Activated naive CD8-positive, alpha-beta T cell treated with anti-CD3 and anti-CD28 coated beads, Interleukin-2, amount 50 U/mL, for 24 hours (primary cell): ENCODE results near the gene C8B.

Experiments used
- ATAC-seq: fragments of 150-1000 bp; cut with Tn5 transposase; one replicate; pipeline ENCODE4 v1.10.0; 2021
- DNase-seq: peaks from one replicate; pipeline ENCODE4 v3.0.0; 2021
- H3K27ac Mint-ChIP-seq: one replicate; pipeline ENCODE4 v1.8.0; 2021; ENCODE audit warnings: mild to moderate bottlenecking, mixed read lengths
- H3K27me3 Mint-ChIP-seq: one replicate; pipeline ENCODE4 v1.8.0; 2021; ENCODE audit warnings: mixed read lengths
- H3K36me3 Mint-ChIP-seq: one replicate; pipeline ENCODE4 v1.8.0; 2021; ENCODE audit warnings: low read depth, mixed read lengths
- H3K4me1 Mint-ChIP-seq: one replicate; pipeline ENCODE4 v1.8.0; 2021; ENCODE audit warnings: mixed read lengths
- H3K4me3 Mint-ChIP-seq: one replicate; pipeline ENCODE4 v1.8.0; 2021; ENCODE audit warnings: mild to moderate bottlenecking, moderate library complexity, mixed read lengths
- H3K9me3 Mint-ChIP-seq: one replicate; pipeline ENCODE4 v1.8.0; 2021; ENCODE audit warnings: mixed read lengths

The C8B gene

GRCh38 chr1:56929492-56929891 lies 36.3 kb downstream of the C8B start:
- ATAC-seq = no peak
- Mint-ChIP-seq H3K4me1 (no peaks in the 10 kb centered on the region), H3K36me3 (no peaks in the 10 kb centered on the region), H3K4me3 (no peak overlapping the region), H3K9me3 (no peaks in the 10 kb centered on the region), H3K27me3 (peaks cover 3% of the 10 kb centered on the region), H3K27ac (no peak overlapping the region)
- no peak for DNase-seq

- Mint-ChIP-seq H3K36me3 (no peaks in the 10 kb centered on the region), H3K27ac (no peak overlapping the region), H3K27me3 (peaks cover 3% of the 10 kb centered on the region), H3K9me3 (no peaks in the 10 kb centered on the region), H3K4me3 (no peak overlapping the region), H3K4me1 (no peaks in the 10 kb centered on the region)
- ATAC-seq (no peak), DNase-seq (no peak)
Measured at GRCh38 chr1:56927986-56928385, 37.8 kb downstream of the C8B start.

GRCh38 chr1:56927171-56927570 lies 38.6 kb downstream of the C8B start:
- DNase-seq = no peak
- no peaks in the 10 kb centered on the region for H3K9me3 Mint-ChIP-seq
- ATAC-seq = no peak
- H3K4me1 Mint-ChIP-seq = no peaks in the 10 kb centered on the region
- H3K27me3 Mint-ChIP-seq = peaks cover 3% of the 10 kb centered on the region
- no peak overlapping the region for H3K27ac Mint-ChIP-seq
- H3K4me3 Mint-ChIP-seq = no peak overlapping the region
- H3K36me3 Mint-ChIP-seq = no peaks in the 10 kb centered on the region

- ATAC-seq = no peak
- Mint-ChIP-seq H3K4me3 (no peak overlapping the region), H3K9me3 (no peaks in the 10 kb centered on the region), H3K4me1 (no peaks in the 10 kb centered on the region), H3K36me3 (no peaks in the 10 kb centered on the region), H3K27ac (no peak overlapping the region), H3K27me3 (peaks cover 3% of the 10 kb centered on the region)
- no peak for DNase-seq
Measured at GRCh38 chr1:56925193-56925592, 40.6 kb downstream of the C8B start.

- Mint-ChIP-seq H3K9me3 (no peaks in the 10 kb centered on the region), H3K27me3 (no peaks in the 10 kb centered on the region), H3K27ac (no peak overlapping the region), H3K36me3 (no peaks in the 10 kb centered on the region), H3K4me3 (no peak overlapping the region), H3K4me1 (no peaks in the 10 kb centered on the region)
- no peak for DNase-seq
- ATAC-seq = no peak
Measured at GRCh38 chr1:56924116-56924515, 41.7 kb downstream of the C8B start.

GRCh38 chr1:56923201-56923600 lies 42.6 kb downstream of the C8B start:
- no peak for DNase-seq
- H3K36me3 Mint-ChIP-seq = no peaks in the 10 kb centered on the region
- H3K4me1 Mint-ChIP-seq = no peaks in the 10 kb centered on the region
- H3K9me3 Mint-ChIP-seq = no peaks in the 10 kb centered on the region
- ATAC-seq = no peak
- no peak overlapping the region for H3K4me3 Mint-ChIP-seq
- no peaks in the 10 kb centered on the region for H3K27me3 Mint-ChIP-seq
- H3K27ac Mint-ChIP-seq = no peak overlapping the region

- H3K4me3 Mint-ChIP-seq = no peak overlapping the region
- no peaks in the 10 kb centered on the region for H3K27me3 Mint-ChIP-seq
- ATAC-seq = no peak
- no peaks in the 10 kb centered on the region for H3K9me3 Mint-ChIP-seq
- no peaks in the 10 kb centered on the region for H3K36me3 Mint-ChIP-seq
- DNase-seq = no peak
- no peaks in the 10 kb centered on the region for H3K4me1 Mint-ChIP-seq
- H3K27ac Mint-ChIP-seq = no peak overlapping the region
Measured at GRCh38 chr1:56922507-56922906, 43.3 kb downstream of the C8B start.

- Mint-ChIP-seq H3K4me3 (no peak overlapping the region), H3K9me3 (no peaks in the 10 kb centered on the region), H3K4me1 (no peaks in the 10 kb centered on the region), H3K36me3 (no peaks in the 10 kb centered on the region), H3K27me3 (no peaks in the 10 kb centered on the region), H3K27ac (no peak overlapping the region)
- no peak for DNase-seq
- ATAC-seq = no peak
Measured at GRCh38 chr1:56922070-56922469, 43.7 kb downstream of the C8B start.

- H3K36me3 Mint-ChIP-seq = no peaks in the 10 kb centered on the region
- no peak overlapping the region for H3K4me3 Mint-ChIP-seq
- H3K9me3 Mint-ChIP-seq = no peaks in the 10 kb centered on the region
- no peaks in the 10 kb centered on the region for H3K27me3 Mint-ChIP-seq
- ATAC-seq = no peak
- no peak for DNase-seq
- no peaks in the 10 kb centered on the region for H3K4me1 Mint-ChIP-seq
- no peak overlapping the region for H3K27ac Mint-ChIP-seq
Measured at GRCh38 chr1:56921479-56921878, 44.3 kb downstream of the C8B start.

GRCh38 chr1:56920591-56921001 lies 45.2 kb downstream of the C8B start:
- no peak overlapping the region for H3K27ac Mint-ChIP-seq

GRCh38 chr1:56917356-56917755 lies 48.5 kb downstream of the C8B start:
- Mint-ChIP-seq H3K27ac (no peak overlapping the region), H3K27me3 (no peaks in the 10 kb centered on the region), H3K36me3 (no peaks in the 10 kb centered on the region), H3K4me1 (no peaks in the 10 kb centered on the region), H3K4me3 (no peak overlapping the region), H3K9me3 (no peaks in the 10 kb centered on the region)
- DNase-seq (no peak), ATAC-seq (no peak)

More at GRCh38 chr1:56920591-56921001, 45.2 kb downstream of the C8B start:
- no peaks in the 10 kb centered on the region for H3K27me3 Mint-ChIP-seq
- no peaks in the 10 kb centered on the region for H3K9me3 Mint-ChIP-seq
- no peaks in the 10 kb centered on the region for H3K36me3 Mint-ChIP-seq
- DNase-seq (no peak), ATAC-seq (no peak)
- no peak overlapping the region for H3K4me3 Mint-ChIP-seq
- H3K4me1 Mint-ChIP-seq = no peaks in the 10 kb centered on the region

GRCh38 chr1:56916630-56917029 lies 49.2 kb downstream of the C8B start:
- H3K36me3 Mint-ChIP-seq = no peaks in the 10 kb centered on the region
- H3K27ac Mint-ChIP-seq = no peak overlapping the region
- no peaks in the 10 kb centered on the region for H3K9me3 Mint-ChIP-seq
- H3K27me3 Mint-ChIP-seq = no peaks in the 10 kb centered on the region
- H3K4me1 Mint-ChIP-seq = no peaks in the 10 kb centered on the region
- no peak for DNase-seq
- no peak for ATAC-seq
- H3K4me3 Mint-ChIP-seq = no peak overlapping the region

GRCh38 chr1:56915960-56916359 lies 49.9 kb downstream of the C8B start:
- no peaks in the 10 kb centered on the region for H3K9me3 Mint-ChIP-seq
- H3K36me3 Mint-ChIP-seq = no peaks in the 10 kb centered on the region
- DNase-seq = no peak
- H3K4me1 Mint-ChIP-seq = no peaks in the 10 kb centered on the region
- H3K27me3 Mint-ChIP-seq = no peaks in the 10 kb centered on the region
- H3K4me3 Mint-ChIP-seq = no peak overlapping the region
- no peak overlapping the region for H3K27ac Mint-ChIP-seq
- no peak for ATAC-seq

- ATAC-seq = no peak
- Mint-ChIP-seq H3K9me3 (no peaks in the 10 kb centered on the region), H3K27ac (no peak overlapping the region), H3K4me3 (no peak overlapping the region), H3K27me3 (peaks cover 1% of the 10 kb centered on the region), H3K4me1 (no peaks in the 10 kb centered on the region), H3K36me3 (no peaks in the 10 kb centered on the region)
- no peak for DNase-seq
Measured at GRCh38 chr1:56912325-56912724, 53.5 kb downstream of the C8B start.

GRCh38 chr1:56911098-56911938 lies 54.5 kb downstream of the C8B start:
- Mint-ChIP-seq H3K9me3 (no peaks in the 10 kb centered on the region), H3K36me3 (no peaks in the 10 kb centered on the region), H3K4me3 (no peak overlapping the region), H3K4me1 (no peaks in the 10 kb centered on the region), H3K27ac (no peak overlapping the region), H3K27me3 (peaks cover 2% of the 10 kb centered on the region)
- ATAC-seq = no peak
- no peak for DNase-seq
